Loucy (cell line): Measurements from ENCODE around the gene SPTSSA.

Experiments
- H2AFZ ChIP-seq: fragments of 200-600 bp; sonication (generic); 2 replicates; pipeline ENCODE4 v1.6.0; 2016; ENCODE audit warnings: antibody characterized with exemption, mild to moderate bottlenecking, low read length, moderate library complexity
- H3F3A ChIP-seq: fragments of 200-600 bp; 2 replicates; pipeline ENCODE4 v1.6.0; 2016; ENCODE audit warnings: antibody characterized with exemption, low read depth, mild to moderate bottlenecking
- H3K27me3 ChIP-seq: fragments of 200-600 bp; sonication (generic); 2 replicates; pipeline ENCODE4 v1.6.1; 2014; ENCODE audit warnings: low read length, mild to moderate bottlenecking; ENCODE audit not compliant: insufficient read depth, poor library complexity, severe bottlenecking
- H3K36me3 ChIP-seq: fragments of 200-600 bp; sonication (generic); 2 replicates; pipeline ENCODE4 v1.6.1; 2016; ENCODE audit warnings: low read length; ENCODE audit not compliant: insufficient read depth
- H3K4me1 ChIP-seq: fragments of 200-600 bp; sonication (generic); 2 replicates; pipeline ENCODE4 v1.5.1; 2014; ENCODE audit warnings: low read length, mild to moderate bottlenecking; ENCODE audit not compliant: insufficient read depth, poor library complexity, severe bottlenecking
- H3K4me2 ChIP-seq: fragments of 200-600 bp; sonication (generic); 2 replicates; pipeline ENCODE4 v1.6.0; 2014; ENCODE audit warnings: antibody characterized with exemption, low read length, low read depth, mild to moderate bottlenecking; ENCODE audit not compliant: poor library complexity, severe bottlenecking
- H3K4me3 ChIP-seq: fragments of 200-600 bp; sonication (generic); 2 replicates; pipeline ENCODE4 v1.5.1; 2014; ENCODE audit warnings: low read length, mild to moderate bottlenecking, mixed read lengths; ENCODE audit not compliant: poor library complexity, severe bottlenecking
- H3K79me2 ChIP-seq: fragments of 200-600 bp; sonication (generic); 2 replicates; pipeline ENCODE4 v1.6.1; 2014; ENCODE audit warnings: low read length; ENCODE audit not compliant: insufficient read depth
- H3K9ac ChIP-seq: fragments of 200-600 bp; sonication (generic); 2 replicates; pipeline ENCODE4 v1.6.0; 2014; ENCODE audit warnings: mild to moderate bottlenecking, low read depth, low read length, moderate library complexity; ENCODE audit not compliant: poor library complexity, severe bottlenecking
- H3K9me2 ChIP-seq: fragments of 200-600 bp; sonication (generic); replicated peaks from 2 replicates; pipeline ENCODE4 v1.6.1; 2016; ENCODE audit warnings: low read depth, low read length, mixed read lengths
- H3K9me3 ChIP-seq: fragments of 200-600 bp; sonication (generic); 2 replicates; pipeline ENCODE4 v1.6.1; 2014; ENCODE audit warnings: mild to moderate bottlenecking, antibody characterized with exemption, low read length, low read depth; ENCODE audit not compliant: insufficient read depth
- H4K20me1 ChIP-seq: fragments of 200-600 bp; sonication (generic); 2 replicates; pipeline ENCODE4 v1.6.0; 2014; ENCODE audit warnings: antibody characterized with exemption, low read length, mild to moderate bottlenecking; ENCODE audit not compliant: insufficient read depth, poor library complexity, severe bottlenecking
- EZH2phosphoT487 ChIP-seq: fragments of 200-600 bp; IDR thresholded peaks from 2 replicates; pipeline ENCODE4 v1.6.1; 2018; ENCODE audit warnings: antibody characterized with exemption, mild to moderate bottlenecking, moderate library complexity, borderline replicate concordance
- TF ChIP-seq, protein P1 (sequence below): fragments of 200-600 bp; sonication (generic); conservative IDR thresholded peaks from 2 replicates; pipeline ENCODE4 v1.5.1; 2014; ENCODE audit warnings: mild to moderate bottlenecking, antibody characterized with exemption, low read length

SPTSSA gene

DNA sequence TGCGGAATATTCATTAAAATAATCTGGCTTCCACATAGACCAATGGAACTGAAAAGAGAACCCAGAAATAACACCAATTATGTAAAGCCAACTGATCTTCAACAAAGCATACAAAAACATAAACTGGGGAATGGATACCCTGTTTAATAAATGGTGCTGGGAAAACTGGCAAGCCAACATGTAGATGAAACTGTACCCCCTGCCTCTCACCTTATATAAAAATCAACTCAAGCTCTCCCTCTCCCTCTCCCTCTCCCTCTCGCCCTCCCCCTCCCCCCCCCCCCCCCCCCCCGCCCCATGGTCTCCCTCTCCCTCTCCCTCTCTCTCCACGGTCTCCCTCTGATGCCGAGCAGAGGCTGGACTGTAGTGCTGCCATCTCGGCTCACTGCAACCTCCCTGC lies 13.1 kb upstream of the SPTSSA start:
- H3K9me2 ChIP-seq = no peaks in the 10 kb centered on the region
- H3K9me3 ChIP-seq = no peaks in the 10 kb centered on the region
- no peak overlapping the region for H3K9ac ChIP-seq
- no peaks in the 10 kb centered on the region for H3K4me1 ChIP-seq
- no peaks in the 10 kb centered on the region for H3K27me3 ChIP-seq
- H3K36me3 ChIP-seq = no peaks in the 10 kb centered on the region
- no peak overlapping the region for H3K4me3 ChIP-seq
- no peak for TF ChIP-seq EZH2phosphoT487
- TF ChIP-seq, protein P1, sequence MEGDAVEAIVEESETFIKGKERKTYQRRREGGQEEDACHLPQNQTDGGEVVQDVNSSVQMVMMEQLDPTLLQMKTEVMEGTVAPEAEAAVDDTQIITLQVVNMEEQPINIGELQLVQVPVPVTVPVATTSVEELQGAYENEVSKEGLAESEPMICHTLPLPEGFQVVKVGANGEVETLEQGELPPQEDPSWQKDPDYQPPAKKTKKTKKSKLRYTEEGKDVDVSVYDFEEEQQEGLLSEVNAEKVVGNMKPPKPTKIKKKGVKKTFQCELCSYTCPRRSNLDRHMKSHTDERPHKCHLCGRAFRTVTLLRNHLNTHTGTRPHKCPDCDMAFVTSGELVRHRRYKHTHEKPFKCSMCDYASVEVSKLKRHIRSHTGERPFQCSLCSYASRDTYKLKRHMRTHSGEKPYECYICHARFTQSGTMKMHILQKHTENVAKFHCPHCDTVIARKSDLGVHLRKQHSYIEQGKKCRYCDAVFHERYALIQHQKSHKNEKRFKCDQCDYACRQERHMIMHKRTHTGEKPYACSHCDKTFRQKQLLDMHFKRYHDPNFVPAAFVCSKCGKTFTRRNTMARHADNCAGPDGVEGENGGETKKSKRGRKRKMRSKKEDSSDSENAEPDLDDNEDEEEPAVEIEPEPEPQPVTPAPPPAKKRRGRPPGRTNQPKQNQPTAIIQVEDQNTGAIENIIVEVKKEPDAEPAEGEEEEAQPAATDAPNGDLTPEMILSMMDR = no peak
- H3F3A ChIP-seq = no peaks in the 10 kb centered on the region
- H2AFZ ChIP-seq = no peak overlapping the region
- H3K79me2 ChIP-seq = no peaks in the 10 kb centered on the region
- no peaks in the 10 kb centered on the region for H4K20me1 ChIP-seq
- H3K4me2 ChIP-seq = no peak overlapping the region

DNA sequence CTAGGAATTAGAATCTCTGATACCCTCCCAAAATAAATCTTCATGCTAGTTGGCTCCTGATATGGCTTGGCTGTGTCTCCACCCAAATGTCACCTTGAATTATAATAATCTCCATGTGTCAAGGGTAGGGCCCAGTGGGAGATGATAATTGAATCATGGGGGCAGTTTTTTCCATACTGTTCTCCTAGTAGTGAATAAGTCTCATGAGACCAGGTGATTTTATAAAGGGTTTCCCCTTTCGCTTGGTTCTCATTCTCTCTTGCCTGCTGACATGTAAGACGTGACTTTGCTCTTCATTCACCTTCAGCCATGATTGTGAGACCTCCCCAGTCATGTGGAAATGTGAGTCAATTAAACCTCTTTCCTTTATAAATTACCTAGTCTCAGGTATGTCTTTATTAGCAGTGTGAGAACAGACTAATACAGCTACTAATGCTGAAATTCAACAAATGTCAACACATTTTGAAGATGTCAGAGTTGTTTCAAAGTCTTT lies 12.2 kb upstream of the SPTSSA start:
- H3F3A ChIP-seq = no peaks in the 10 kb centered on the region
- TF ChIP-seq, protein P1 = no peak
- no peak for TF ChIP-seq EZH2phosphoT487

DNA sequence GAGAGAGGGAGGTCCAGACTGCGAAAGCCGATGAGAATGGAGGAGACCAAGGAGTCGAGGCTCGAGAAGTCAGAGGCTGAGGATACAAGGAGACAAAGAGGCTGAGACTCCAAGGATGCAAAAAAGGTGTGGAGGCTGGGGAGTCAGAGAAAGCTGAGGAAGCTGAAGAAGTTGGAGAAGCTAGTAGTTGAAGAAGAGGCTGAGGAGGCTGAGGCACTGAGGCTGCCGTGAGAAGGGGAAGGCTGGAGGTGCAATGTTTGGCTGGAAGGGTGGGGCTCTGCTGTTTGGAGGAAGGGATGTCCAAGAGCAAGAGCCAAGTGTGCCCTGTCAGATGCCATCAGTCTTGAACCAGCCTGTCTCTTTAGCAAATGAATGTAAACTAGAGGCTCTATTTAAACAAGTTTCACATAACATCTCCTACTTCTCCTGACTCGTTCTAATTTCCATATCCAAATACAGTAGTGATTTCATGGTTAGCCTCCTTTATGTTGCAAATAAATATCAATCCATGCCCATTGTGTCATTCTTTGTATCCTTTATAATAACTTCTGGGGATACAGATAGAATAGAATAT lies 10.8 kb upstream of the SPTSSA start:
- Histone ChIP-seq H3K4me1 (no peaks in the 10 kb centered on the region), H3K4me3 (no peak overlapping the region), H3F3A (no peaks in the 10 kb centered on the region), H4K20me1 (no peaks in the 10 kb centered on the region), H3K27me3 (no peaks in the 10 kb centered on the region), H3K9me3 (no peaks in the 10 kb centered on the region), H3K4me2 (no peak overlapping the region), H3K36me3 (no peaks in the 10 kb centered on the region), H2AFZ (no peak overlapping the region), H3K9me2 (no peaks in the 10 kb centered on the region), H3K79me2 (no peaks in the 10 kb centered on the region), H3K9ac (no peak overlapping the region)
- TF ChIP-seq, protein P1 = no peak
- no peak for TF ChIP-seq EZH2phosphoT487

More for the DNA sequence above, 12.2 kb upstream of the SPTSSA start:
- Histone ChIP-seq H3K36me3 (no peaks in the 10 kb centered on the region), H3K9me2 (no peaks in the 10 kb centered on the region), H3K79me2 (no peaks in the 10 kb centered on the region), H3K4me1 (no peaks in the 10 kb centered on the region), H4K20me1 (no peaks in the 10 kb centered on the region), H3K9ac (no peak overlapping the region), H3K4me3 (no peak overlapping the region), H3K9me3 (no peaks in the 10 kb centered on the region), H3K27me3 (no peaks in the 10 kb centered on the region), H2AFZ (no peak overlapping the region), H3K4me2 (no peak overlapping the region)
